Colonic mucosa (tissue), 4 donors: Measurements from ENCODE around the gene PTPN12. TPM values are rescaled to one million over a fixed set of nuclear protein-coding genes. Genes with fewer than 3 reads are reported as not detected.

Experiments used
- DNase-seq: peaks from one replicate; pipeline ENCODE4 v3.0.0-alpha.2; 2020
- H3K27ac ChIP-seq: fragments of 200-600 bp; one replicate; pipeline ENCODE4 v1.8.0; 2021
- H3K27me3 ChIP-seq: fragments of 200-600 bp; one replicate; pipeline ENCODE4 v1.8.0; 2021
- H3K36me3 ChIP-seq: fragments of 200-600 bp; one replicate; pipeline ENCODE4 v1.8.0; 2021
- H3K4me1 ChIP-seq: fragments of 200-600 bp; one replicate; pipeline ENCODE4 v1.8.0; 2021; ENCODE audit warnings: mild to moderate bottlenecking
- H3K4me3 ChIP-seq: fragments of 200-600 bp; one replicate; pipeline ENCODE4 v1.8.0; 2021
- H3K9ac ChIP-seq, 2 donors: one replicate each; pipeline ENCODE4 v1.7.0; 2013; ENCODE audit warnings: control low read depth in 2 of 2, low read depth in 2 of 2, low read length in 2 of 2
- H3K9me3 ChIP-seq: fragments of 200-600 bp; one replicate; pipeline ENCODE4 v1.8.0; 2021
- intact Hi-C: fragments of 100-400 bp; cut with DNase I; formaldehyde crosslinking; loops from one replicate; pipeline ENCODE4 v1.14.1; 2022
- total RNA-seq, 2 donors: library from RNA; stranded (reverse); fragmentation: NEBNext Ultra II Directional in 1 of 2; extraction: Animal tissue kit (Norgen Biotek cat#: 25700) in 1 of 2; gene quantifications; one replicate each; pipeline ENCODE4 v1.2.1, GENCODE V29; 2021
- TF ChIP-seq, protein P1 (sequence below): fragments of 200-600 bp; IDR thresholded peaks from one replicate; pipeline ENCODE4 v1.8.0; 2022; ENCODE audit warnings: antibody characterized with exemption, mild to moderate bottlenecking
- donor health status: healthy.
- donor health status: DM: no; HTN: no; CAD: no.
- donor health status: DM: no; HTN: no; CAD: no.

The PTPN12 gene
- total RNA-seq, 2 donors from 2014 or later: 34.0 to 51.3 TPM

DNA sequence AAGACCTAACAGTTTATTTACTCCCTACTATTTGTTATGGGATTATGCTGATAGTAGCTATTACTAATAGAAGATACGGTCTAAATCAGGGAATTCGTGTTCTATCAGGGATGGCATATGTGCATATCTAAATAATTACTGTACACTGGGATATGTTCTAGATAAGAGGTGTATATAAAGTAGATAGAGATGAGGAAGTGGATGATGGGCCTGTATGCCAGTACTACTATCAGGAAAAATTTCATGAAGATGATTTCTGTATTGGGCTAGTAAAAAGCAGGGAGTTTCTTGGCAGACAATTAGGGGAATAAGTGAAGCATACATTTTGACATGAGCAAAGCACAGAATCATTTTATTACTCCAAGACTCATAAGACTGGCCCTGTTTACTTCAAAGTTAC is 26.2 kb downstream of the PTPN12 start:
- H3K27ac ChIP-seq: no peak overlapping the region
- intact Hi-C loops: no loop called here
- DNase-seq: no peak

DNA sequence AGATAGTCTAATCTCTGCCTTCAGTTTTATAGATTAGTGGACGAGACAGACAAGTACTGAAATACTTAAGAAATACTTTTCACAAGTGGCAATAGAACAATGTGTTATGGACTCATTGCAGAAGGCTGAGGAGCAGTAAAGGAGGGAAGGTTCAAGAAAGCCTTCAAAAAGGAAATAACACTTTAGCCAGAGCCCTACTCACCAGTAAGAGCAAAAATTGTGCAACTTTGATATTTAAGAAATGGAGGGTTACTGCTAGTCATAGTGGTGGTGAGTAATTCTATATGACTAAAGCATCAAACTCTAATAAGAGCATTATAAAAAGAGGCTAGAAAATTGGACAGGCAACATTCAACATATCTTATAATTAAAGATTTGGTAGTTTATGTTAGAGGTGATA is 28.8 kb downstream of the PTPN12 start:
- no peak for DNase-seq
- Histone ChIP-seq H3K27ac (no peak overlapping the region), H3K4me1 (no peaks in the 10 kb centered on the region), H3K36me3 (no peaks in the 10 kb centered on the region), H3K9me3 (no peaks in the 10 kb centered on the region), H3K4me3 (no peak overlapping the region), H3K9ac (no peak overlapping the region), H3K27me3 (no peaks in the 10 kb centered on the region)
- TF ChIP-seq, protein P1, sequence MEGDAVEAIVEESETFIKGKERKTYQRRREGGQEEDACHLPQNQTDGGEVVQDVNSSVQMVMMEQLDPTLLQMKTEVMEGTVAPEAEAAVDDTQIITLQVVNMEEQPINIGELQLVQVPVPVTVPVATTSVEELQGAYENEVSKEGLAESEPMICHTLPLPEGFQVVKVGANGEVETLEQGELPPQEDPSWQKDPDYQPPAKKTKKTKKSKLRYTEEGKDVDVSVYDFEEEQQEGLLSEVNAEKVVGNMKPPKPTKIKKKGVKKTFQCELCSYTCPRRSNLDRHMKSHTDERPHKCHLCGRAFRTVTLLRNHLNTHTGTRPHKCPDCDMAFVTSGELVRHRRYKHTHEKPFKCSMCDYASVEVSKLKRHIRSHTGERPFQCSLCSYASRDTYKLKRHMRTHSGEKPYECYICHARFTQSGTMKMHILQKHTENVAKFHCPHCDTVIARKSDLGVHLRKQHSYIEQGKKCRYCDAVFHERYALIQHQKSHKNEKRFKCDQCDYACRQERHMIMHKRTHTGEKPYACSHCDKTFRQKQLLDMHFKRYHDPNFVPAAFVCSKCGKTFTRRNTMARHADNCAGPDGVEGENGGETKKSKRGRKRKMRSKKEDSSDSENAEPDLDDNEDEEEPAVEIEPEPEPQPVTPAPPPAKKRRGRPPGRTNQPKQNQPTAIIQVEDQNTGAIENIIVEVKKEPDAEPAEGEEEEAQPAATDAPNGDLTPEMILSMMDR: no peak
- intact Hi-C loops: no loop called here

More for the DNA sequence above, 26.2 kb downstream of the PTPN12 start:
- Histone ChIP-seq H3K36me3 (no peaks in the 10 kb centered on the region), H3K4me3 (no peak overlapping the region), H3K4me1 (peaks cover 8% of the 10 kb centered on the region), H3K9ac (no peak overlapping the region), H3K9me3 (no peaks in the 10 kb centered on the region), H3K27me3 (no peaks in the 10 kb centered on the region)
- TF ChIP-seq, protein P1: no peak

DNA sequence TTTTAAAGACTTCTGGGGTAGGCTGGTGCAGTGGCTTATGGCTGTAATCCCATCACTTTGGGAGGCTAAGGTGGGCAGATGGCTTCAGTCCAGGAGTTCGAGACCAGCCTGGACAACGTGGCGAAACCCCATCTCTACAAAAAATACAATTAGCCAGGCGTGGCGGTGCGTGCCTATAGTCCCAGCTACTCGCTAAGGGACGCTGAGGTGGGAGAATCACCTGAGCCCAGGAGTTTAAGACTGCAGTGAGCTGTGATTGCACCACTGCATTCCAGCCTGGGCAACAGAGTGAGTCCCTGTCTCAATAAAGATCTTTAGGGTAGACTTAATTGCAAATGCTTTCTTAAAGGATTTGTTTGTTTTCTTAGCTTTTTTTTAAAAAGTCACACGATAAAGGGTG is 29.3 kb downstream of the PTPN12 start:
- Histone ChIP-seq H3K9me3 (no peaks in the 10 kb centered on the region), H3K4me1 (no peaks in the 10 kb centered on the region)

DNA sequence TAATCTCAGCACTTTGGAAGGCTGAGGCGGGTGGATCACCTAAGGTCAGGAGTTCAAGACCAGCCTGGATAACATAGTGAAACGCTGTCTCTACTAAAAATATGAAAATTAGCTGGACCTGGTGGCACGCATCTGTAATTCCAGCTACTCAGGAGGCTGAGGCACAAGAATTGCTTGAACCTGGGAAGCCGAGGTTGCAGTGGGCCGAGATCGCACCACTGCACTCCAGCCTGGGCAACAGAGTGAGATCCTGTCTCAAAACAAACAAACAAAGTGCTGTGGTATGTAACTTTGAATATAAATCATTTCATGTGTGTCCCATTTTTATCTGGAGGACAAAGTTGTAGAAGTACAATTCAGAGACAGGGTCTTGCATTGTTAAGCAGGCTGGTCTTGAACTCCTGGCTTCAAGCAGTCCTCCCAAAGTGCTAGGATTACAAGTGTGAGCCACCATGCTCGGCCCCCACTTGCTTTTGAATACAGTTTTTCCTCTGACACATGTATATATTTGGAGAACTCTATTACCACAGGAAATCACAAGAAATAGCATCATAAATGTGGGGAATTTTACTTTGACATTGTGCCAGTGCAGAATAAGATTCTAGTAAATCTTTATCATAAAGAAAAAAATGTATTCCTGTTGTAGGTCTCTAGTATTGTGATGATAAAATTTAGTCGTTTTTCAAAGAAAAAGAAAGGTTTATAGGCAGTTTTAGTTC is 32.6 kb downstream of the PTPN12 start:
- Histone ChIP-seq H3K9me3 (no peaks in the 10 kb centered on the region), H3K36me3 (no peaks in the 10 kb centered on the region), H3K4me3 (no peak overlapping the region), H3K27me3 (no peaks in the 10 kb centered on the region), H3K9ac (no peak overlapping the region), H3K27ac (no peak overlapping the region), H3K4me1 (no peaks in the 10 kb centered on the region)
- DNase-seq: no peak
- intact Hi-C loops: no loop called here
- TF ChIP-seq, protein P1: no peak

More for the DNA sequence above, 29.3 kb downstream of the PTPN12 start:
- no peak overlapping the region for H3K27ac ChIP-seq
- no peak overlapping the region for H3K9ac ChIP-seq
- no peaks in the 10 kb centered on the region for H3K36me3 ChIP-seq
- DNase-seq: no peak
- intact Hi-C loops: no loop called here
- H3K4me3 ChIP-seq: no peak overlapping the region
- TF ChIP-seq, protein P1: no peak
- H3K27me3 ChIP-seq: no peaks in the 10 kb centered on the region

DNA sequence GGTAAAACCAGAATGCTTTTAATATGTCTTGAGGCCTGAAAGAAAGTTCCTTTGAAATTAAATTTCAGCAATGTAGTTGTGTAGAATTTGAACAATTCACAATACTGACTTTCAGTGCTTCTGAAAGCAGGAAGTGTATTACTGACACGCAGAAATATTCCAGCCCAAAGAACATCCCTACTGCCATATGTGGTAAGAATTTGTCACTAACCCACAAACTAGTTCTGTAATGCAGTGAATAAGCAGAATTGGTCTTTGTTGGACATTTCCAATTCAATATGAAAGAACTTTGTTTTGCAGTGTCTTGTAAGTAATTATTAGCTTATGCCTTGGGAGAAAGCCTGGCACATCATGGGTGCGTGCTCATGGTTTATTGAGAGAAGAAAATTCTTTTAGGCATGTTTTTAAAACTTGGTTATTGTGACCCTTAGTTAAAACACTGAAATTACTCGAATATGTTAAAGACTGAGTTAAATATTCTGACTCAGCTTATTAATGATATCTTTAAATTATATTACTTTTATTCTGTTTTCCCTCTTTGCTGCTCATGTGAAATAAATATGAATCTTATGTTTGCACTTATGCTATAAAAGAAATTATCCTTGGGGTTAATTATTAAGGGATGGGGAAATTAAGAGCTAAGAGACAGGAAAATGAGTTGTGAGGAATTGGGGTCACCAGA is 33.4 kb downstream of the PTPN12 start:
- H3K4me1 ChIP-seq: no peaks in the 10 kb centered on the region
- H3K4me3 ChIP-seq: no peak overlapping the region
- intact Hi-C loops: no loop called here
- no peak for DNase-seq
- H3K36me3 ChIP-seq: no peaks in the 10 kb centered on the region
- no peak overlapping the region for H3K27ac ChIP-seq
- no peaks in the 10 kb centered on the region for H3K9me3 ChIP-seq
- TF ChIP-seq, protein P1: no peak
- H3K27me3 ChIP-seq: no peaks in the 10 kb centered on the region
- H3K9ac ChIP-seq: no peak overlapping the region
